ENCODE results near the gene ABCA13.

GRCh38 chr7:48635796-48636195 is 464.5 kb downstream of the ABCA13 start:
- TF ChIP-seq ZFP41 (tag by site-specific recombination; IDR thresholded peaks at IDR 0.05; ENCODE audit: borderline replicate concordance) (no peak), SP3 (tag by site-specific recombination; IDR thresholded peaks at IDR 0.05) (no peak), CTCF (tag by site-specific recombination; IDR thresholded peaks at IDR 0.05) (no peak), ZSCAN18 (tag by site-specific recombination; IDR thresholded peaks at IDR 0.05) (no peak)
